Activated T-cell treated with anti-CD3 and anti-CD28 coated beads, Interleukin-2, amount 50 U/mL, for 1 hour (primary cell): Measurements from ENCODE around the gene ZKSCAN3.
A peak's percentile ranks its signal among the peaks of the same experiment; 100 is the strongest.
"Not testable (repeated sequence)": the region's sequence is repeated elsewhere in the genome, so short reads cannot be mapped to it uniquely, and the experiment has no call there.

Source experiments
- DNase-seq: peaks from one replicate; pipeline ENCODE4 v3.0.0-alpha.2; 2020

The ZKSCAN3 gene

DNA sequence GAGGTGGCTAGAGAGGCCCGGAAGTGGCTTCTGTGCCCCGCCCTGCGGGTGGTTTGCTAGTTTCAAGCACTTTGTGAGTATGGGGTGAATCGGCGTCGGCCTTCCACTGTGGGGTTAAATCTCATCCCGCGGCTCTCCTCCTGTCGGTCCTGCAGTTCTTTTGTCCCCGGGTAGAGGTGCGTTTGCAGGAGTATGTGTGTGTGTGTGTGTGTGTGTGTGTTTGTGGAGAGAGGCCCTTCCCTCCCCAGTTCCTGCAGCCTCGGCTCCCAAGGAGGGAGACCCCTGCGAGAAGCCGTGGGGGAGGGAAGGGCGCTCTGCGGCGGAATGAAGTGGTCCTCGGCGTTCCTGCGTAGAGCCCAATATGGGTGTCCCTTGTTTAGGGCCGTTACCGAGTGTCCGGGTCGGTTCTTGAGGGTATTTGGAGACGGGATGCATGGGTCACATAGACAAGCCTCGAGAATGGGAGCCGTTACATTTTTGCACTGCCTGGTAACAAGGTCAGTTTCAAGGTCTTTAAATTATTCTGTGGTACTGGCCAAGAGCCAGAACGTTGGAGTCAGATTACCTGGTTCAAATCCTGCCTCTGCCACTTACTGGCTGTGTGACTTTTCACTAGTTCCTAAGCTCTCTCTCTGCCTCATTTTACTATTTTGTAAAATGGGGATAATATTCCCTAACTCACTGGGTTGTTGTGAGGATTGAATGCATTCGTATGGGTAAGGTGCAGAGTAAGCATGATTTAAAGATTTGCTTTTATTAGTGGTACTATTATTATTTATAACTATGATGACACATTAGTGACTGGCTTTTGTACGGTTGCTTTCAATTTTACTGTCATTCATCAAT lies at the start of gene ZKSCAN3:
Gene ZKSCAN3 (plus strand): TSS at position 56 of the 846 bp plus-strand sequence. CDS start 9,640 bp downstream, outside the sequence.
- DNase-seq: peak; percentile 80

DNA sequence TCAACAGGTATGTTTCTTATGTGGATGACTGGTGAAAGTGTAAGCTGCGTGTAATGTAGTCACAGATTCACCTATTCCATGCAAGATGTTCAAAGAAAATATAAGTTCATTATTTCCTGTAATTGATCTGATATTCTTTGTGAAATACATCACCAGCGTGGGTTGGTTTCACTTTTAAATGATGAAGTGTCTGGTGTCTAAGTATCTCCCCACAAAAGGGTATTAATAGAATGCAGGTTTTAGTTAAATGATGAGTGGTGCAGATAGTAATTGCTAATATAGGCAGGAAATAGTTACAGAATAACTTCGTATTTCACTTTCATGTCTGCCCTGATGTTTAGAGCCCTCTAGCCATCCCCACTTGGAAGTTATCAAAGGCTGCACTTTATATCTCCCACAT lies 46.2 kb upstream of the ZKSCAN3 start:
- DNase-seq: no peak

DNA sequence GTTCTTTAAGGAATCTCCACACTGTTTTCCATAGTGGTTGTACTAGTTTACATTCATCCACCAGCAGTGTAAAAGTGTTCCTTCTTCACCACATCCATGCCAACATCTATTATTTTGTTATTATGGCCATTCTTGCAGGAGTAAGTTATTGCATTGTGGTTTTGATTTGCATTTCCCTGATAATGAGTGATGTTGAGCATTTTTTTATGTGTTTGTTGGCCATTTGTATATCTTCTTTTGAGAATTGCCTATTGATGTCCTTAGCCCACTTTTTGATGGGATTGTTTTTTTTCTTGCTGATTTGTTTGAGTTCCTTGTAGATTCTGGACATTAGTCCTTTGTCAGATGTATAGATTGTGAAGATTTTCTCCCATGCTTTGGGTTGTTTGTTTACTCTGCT lies 43.4 kb upstream of the ZKSCAN3 start:
- DNase-seq: not testable (repeated sequence)

DNA sequence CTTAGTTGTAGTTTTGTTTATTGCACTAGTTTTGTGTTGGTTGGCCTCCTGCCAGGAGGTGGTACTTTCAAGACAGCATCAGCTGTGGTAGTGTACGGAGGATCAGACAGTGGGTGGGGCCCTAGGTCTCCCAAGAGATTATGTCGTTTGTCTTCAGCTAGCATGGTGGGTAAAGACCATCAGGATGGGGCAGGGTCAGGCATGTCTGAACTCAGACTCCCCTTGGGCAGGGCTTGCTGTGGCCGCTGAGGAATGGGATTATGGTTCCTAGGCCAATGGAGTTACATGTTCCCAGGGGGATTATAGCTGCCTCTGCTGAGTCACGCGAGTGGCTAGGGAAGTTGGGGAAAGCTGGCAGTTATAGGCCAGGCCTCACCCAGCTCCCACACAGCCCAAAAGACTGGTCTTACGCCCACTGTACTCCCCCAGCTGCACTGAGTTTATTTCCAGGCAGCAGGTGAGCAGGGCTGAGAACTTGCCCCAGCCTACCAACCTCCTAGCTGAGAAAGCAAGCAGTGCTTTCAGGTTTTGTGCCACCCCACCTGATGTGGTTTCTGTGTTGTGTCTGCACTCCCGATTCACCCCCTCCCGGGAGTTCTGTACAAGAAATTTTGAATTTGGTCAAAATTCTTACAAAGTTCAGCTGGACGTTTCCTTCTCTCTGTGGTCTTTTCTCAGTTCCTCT lies 38.5 kb upstream of the ZKSCAN3 start:
- no peak for DNase-seq

DNA sequence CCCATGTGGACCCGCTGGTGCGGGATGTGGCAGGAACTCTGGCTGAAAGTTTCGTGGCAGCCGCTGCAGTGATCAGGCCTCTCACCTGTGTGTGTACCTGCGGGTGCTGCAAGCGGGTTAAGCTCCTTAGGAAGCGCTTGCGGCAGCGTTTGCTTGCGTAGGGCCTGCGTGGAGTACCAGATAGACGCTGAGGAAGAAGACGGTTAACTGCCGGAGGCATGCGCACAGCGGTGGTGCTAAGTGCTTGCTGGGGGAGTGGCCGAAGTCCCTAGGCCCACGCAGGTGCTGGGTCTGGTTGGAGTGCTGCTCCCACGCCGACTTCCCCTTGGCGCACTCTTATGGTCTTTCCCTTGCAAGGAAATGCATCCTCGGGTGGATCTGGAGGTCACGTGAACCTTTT lies 36.8 kb upstream of the ZKSCAN3 start:
- no peak for DNase-seq

DNA sequence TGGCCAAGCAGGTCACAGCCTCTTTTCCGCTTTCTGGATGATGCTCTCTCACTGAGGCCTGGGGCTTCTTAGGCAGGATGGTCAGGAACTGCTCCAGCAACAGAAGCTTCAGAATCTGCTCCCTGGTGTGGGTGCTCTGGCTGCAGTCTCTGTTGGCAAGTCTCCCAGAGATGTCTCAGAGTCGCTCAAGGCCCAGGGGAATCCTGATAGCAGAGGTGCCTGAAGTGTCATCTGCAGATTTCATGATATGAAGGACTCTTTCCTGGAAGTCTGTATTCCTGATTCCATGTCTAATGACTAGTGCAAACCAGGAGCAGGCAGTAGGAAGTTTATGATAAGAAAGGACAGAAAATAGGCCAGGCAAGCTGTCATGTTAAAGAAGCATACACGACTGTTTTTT lies 34.1 kb upstream of the ZKSCAN3 start:
- no peak for DNase-seq

DNA sequence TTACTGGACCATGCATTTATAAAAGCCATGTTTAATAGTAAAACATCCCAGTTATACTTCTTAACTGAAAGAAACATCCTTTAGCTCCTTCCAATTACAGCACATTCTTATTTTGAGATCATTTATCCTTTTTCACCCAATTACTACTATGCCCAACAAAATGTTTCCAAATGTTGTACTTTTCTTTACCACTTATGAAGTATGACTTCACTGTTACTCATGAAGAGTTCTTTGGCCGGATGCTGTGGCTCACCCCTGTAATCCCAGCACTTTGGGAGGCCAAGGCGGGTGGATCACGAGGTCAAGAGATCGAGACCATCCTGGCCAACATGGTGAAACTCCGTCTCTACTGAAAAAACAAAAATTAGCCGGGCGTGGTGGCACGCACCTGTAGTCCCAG lies 31.9 kb upstream of the ZKSCAN3 start:
- not testable (repeated sequence) for DNase-seq

DNA sequence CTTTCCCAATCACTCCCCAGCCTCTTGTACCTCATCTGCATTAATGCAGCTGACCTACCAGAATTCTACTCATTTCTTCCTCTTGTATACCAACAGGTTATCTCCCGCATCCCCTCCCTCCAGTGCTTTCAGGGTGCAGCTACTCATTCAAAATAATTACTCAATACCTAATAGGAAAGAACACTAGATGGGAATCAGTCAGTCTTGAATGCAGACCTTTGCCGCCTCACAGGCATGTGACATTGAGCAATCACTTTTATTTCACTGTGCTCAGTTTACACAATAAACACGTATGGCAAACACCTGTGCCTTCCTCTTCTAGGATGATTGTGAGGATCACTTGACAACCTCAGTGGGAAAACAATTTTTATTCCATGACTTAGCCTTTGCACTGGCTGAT lies 27.1 kb upstream of the ZKSCAN3 start:
- no peak for DNase-seq

DNA sequence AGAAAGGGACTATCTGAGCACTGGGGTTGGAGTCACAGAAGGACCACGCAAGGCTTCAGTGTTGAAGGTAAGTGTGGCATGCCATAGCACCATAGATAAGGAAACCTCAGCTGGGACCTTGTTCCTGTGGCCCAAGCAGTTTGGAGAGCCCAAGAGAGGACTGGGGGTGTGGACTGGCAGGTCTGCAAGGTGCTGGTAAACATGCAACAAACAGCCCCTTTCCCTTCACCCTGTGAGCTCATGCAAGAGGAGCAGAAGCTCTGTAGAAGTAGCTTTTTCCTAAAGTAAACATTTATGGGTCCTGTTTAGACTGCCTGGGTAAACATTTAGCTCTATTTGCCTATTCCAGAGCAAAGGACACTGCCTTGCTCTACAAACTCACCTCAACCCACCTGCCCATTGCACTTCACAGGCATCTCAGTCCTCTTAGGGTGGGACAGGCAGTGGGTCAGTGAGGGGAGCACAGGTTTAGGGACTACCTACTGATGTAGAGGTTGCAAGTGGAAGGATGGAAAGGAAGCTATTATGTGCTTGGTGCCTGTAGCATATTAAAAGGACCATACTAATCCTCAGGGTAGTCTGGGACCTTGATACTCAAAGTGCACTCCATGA lies 25.8 kb upstream of the ZKSCAN3 start:
- DNase-seq: no peak

DNA sequence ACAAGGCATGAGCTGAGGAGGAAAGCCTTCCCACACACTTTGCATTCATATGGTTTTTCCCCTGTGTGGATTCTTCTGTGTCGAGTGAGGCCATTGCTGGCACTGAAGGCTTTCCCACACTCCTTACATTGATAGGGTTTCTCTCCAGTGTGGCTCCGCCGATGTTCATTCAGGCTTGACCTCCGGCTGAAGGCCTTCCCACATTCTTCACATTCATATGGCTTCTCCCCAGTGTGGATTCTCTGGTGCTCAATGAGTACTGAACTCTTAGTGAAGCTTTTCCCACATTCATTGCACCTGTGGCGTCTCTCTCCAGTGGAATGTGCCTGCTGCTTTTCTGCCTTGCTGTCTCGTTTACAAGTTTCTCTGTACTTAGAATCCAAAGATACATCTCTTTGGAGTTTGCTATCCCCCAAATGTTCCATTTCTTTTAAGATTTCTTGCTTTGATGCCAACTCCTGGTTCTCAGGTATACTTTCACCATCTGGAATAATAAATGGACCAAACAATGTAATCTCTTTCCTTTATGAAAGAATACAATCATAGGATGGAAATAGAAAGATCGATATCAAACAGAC lies 23.3 kb upstream of the ZKSCAN3 start:
- DNase-seq: no peak

DNA sequence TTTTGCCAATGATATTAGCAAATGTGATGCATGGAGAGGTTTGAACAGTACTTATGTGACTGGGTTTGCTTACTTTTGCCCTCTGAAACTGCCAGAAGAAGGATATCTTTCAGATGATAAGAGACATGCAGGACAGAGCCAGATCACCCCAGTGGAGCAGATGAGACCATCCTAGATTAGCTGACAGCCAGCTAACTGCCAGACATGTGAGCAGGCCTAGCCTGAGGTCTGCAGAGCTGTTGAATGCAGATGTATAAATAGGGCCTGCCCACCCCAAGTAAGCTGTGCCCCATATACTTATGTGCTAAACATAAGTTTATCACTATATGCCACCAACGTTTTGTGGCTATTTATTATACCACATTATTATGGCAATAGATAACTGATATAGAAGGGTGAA lies 19.7 kb upstream of the ZKSCAN3 start:
- DNase-seq: no peak

DNA sequence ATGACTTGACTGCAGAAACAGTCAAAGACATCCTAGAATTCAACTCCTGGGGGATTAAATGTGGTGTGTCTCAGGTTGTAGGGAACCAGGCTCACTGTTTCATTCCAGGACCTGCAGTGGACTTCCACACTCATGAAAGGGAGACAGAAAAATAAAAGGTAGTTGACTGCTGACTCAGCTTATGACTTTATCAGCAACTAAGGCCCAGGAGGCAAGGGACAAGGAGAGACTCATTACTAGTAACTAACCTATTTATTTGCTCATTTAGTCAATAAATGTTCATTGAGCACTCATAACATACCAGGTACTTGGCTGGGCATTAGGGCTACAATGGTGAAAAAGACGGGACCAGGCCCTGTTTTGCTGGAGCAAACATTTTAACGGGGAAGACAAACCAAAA lies 16.7 kb upstream of the ZKSCAN3 start:
- no peak for DNase-seq

DNA sequence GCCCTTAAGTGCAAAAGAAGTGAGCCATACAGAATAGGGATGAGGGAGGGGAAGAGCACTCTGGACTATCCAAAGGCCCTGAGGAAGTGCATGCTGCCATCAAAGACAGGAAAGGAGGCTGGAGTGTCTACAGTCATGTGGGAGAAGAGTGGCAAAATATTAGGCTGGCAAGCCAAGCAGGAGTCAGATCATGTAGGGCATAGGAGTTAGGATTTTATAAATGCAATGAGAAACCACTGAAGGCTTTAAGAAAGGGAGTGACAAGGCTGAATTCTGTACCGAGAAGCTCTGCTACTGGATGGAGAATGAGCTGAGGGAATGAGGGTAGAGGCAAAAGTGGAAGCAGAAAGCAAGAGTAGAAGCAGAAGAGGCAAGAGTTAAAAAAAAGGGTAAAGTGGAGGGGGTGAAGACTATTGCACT lies 16.1 kb upstream of the ZKSCAN3 start:
- no peak for DNase-seq

DNA sequence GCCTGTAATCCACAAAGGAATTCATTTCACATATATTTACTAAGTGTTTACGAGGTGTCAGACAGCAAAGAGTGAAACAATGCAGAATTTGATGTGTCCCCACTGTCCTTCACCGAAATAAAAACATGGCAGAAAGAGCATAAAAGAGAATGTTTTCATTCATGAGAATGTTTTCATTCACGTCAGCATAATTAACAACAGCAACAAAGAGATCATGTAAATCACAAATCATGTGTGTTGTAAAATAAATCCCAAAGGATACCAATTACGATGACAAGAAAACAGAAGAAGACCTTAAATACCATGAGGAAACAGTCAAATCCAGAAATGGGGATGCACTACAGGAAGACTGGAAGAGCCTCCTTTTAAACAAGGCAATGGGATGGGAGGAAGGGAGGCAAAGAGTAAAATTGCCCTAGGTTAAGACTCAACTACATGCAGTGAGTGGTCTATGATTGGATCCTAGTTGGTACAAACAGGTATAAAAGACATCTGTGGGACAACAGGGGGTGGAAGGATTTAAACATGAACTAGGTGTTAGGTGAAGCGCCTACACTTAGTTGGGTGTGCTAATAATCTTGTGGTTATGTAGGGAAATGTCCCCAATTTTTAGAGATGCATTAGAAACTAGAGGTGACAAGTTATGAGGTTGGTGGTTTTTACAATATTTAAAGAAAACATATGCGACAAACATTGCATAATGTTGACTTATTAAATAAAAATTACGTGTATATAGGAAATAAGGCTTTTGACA lies 15.3 kb upstream of the ZKSCAN3 start:
- DNase-seq: no peak

DNA sequence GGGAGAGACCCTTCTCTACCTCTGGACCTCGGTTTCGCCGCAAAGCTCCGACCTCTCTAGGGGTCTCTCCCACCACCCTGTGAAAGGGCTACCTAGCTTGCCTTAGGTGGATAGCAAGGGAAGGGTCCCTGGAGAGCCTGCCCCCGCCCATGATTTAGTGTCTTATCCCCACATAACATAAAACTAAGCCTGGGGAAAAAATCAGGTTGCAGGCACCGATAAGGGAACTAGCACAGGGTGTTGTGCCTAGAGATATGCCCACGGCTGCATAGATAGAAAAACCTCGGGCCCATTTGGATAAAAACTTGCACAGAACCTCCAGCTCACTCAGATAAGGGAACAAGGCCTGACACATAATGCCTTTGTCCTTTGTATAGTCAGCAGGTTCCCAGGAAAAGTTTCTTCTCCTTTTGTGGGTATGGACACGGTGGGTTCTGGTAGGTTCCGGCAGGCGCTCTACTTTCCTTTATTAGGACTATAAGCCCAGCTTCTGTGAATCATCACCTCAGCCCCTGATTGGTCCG lies 14.6 kb upstream of the ZKSCAN3 start:
- DNase-seq: no peak

DNA sequence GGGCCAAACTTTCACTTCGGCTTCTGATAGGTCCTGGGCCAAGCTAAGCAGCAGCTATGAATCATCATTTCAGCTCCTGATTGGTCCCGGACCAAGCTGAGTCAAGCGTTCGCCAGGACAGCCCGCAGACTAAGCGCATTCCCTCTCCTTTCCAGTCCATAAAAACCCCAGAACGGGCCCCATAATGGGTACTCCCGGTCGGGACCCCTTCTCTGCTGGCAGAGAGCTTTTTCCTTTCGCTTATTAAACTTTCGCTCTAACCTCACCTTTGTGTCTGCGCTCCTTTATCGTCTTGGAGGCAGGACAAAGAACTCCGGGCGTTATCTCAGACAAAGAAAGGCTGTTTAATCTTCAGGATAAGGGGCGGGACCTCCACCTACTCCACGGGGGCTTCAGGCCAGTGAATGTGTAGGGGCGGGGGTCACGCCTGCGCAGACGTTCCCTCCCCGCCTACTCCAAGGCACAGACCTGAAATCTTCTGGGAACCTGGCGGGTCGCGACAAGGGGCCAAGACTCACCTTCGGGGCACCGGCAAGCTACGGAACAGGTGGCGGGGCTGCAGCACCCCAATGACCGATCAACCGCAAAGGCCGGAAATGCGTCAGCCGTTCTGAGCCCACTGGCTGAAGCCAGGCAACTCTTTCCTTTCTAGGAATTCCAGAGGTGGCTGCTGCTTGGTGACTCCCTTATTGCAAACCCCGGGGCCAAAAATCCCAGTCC lies 14.0 kb upstream of the ZKSCAN3 start, which contains the start of gene ZSCAN31:
Gene ZSCAN31 (minus strand): TSS at position 585 of the 720 bp plus-strand sequence. CDS start 6,465 bp downstream, outside the sequence.
- peak; percentile 82 for DNase-seq

DNA sequence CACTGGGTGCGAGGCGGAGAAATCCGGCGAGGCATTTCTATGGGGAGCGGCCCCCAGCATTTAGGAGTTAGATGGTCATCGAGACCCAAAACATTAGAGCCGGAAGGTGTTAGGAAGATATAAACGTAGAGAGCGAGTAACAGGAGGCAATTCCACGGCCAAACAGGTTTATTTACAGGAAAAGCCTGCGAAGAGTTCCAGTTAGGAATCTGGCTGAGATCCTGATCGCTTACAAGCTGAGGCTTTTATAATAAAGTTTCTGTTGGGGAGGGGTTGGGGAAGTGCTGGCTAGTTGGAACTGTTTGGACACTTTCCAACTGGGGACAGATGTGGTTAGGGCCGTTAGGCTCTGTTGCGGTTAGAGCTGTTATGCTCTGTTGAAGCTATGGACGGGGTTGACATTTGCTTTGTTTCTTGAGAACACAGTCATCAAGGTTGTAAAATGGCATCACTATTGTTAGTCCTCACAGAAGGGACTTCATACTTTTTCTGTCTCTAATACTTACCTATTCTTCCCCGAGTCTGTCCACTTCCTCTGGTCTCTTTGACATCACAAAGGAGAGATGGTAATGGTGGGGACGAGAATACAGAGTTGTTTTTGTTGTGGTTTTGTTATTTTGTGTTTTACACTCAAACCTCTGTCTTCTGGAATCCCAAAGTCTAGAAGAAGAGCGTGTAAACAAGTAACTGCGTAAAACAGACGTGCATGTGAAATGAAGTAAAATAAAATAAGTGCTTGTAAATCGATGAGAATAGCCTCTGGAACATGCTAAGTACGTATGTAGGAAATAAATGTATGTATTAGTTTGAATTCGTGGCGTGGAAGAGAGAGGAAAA lies 13.2 kb upstream of the ZKSCAN3 start:
- DNase-seq: no peak

DNA sequence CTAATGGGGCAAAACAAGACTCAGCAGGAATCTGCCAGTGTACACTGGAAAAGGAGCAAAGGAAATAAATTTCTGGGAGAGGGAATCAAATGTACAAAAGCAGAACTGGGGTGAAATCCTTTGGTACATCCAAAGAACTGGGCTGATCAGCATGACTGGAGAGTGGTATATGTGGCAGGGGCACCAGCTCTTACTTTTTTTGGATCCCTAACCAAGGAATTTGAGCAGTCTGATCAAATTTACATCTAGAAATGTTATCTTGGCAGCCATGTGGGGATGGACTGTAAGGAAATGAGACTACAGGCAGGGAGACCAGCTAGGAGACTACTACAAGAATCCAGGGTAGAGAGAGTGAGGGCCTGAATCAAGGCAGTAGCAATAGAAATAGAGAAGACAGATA lies 12.6 kb upstream of the ZKSCAN3 start:
- DNase-seq: no peak

DNA sequence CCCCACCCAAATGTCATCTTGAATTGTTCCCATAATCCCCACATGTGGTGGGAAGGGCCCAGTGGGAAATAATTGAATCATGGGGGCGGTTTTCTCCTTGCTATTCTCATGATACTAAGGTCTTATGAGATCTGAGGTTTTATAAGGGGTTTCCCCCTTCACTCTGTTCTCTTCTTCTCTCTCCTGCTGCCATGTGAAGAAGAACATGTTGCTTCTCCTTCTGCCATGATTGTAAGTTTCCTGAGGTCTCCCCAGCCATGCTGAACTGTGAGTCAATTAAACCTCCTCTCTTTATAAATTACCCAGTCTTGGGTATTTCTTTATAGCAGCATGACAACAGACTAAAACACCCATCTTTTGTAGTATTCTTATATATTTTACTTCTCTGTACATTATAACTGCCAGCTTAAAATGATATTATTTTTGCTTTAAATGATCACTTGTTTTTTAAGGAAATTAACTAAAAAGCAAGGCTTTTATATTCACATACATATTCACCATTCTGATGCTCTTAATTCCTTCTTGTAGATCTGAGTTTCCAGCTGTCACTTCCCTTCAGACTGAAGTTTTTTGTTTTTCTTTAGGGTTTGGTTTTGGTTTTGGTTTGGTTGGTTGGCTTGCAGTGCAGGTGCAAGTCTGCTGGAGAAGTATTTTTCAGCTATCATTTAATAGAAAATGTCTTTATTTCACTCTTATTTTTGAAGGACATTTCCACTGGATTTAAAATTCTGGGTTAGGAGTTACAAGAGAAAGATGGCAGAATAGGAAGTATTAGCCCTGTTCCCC lies 9.2 kb upstream of the ZKSCAN3 start:
- no peak for DNase-seq
